Measurements from ENCODE around the gene KCNAB3. TPM values are rescaled to one million over a fixed set of nuclear protein-coding genes. Genes with fewer than 3 reads are reported as not detected.

KCNAB3 gene
- total RNA-seq = 3.7 TPM

GRCh38 chr17:7929158-7930023 is at the start of gene KCNAB3:
Gene KCNAB3, minus strand, starts transcription at chr17:7929856. Its CDS starts 421 bp downstream, at chr17:7929435.

DNA sequence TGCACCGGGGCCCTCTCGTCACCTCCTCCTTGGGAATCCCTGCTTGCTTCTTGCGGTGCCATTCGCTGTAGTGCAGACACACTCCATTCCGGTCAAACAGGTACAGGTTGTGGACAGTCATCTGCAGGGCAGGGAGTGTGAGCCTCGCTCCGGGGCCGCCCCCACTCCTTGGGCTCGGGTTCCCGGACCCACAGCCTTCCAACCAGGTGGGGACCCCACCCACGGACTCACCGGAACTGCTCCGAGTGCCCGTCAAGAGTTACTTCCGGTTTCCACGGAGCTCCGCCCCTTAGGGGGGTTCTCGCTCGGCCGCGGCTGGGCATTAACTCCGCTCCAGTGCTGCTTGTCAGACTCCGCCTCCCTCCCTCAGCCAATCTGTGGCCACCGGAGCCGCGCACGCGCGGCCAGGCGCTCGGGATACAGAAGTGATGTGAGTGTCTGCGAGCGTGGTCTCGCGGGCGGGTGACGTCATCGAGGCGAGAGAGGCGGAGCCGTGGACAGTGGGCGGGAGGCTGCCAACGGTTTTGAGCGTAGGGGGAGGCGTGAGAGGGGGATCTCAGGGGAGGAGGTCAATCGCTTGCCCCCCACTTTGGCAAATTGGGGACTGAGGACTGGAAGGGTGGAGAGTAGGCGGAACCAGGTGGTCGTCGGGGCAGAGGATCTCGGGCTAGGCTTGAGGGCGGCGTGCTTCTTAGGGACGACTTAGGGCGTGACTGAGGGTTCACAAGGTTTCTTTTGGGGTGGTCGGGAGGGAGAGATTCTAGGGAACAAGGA is 2.2 kb upstream of the KCNAB3 start, which contains the start of the genes CNTROB and TRAPPC1:
CNTROB (plus strand) TSS at position 498 of the 774 bp plus-strand sequence. CDS start 874 bp downstream, outside the sequence.
TRAPPC1 (minus strand) TSS at position 238 of the 774 bp plus-strand sequence; CDS start at position 121, 117 bp downstream.

DNA sequence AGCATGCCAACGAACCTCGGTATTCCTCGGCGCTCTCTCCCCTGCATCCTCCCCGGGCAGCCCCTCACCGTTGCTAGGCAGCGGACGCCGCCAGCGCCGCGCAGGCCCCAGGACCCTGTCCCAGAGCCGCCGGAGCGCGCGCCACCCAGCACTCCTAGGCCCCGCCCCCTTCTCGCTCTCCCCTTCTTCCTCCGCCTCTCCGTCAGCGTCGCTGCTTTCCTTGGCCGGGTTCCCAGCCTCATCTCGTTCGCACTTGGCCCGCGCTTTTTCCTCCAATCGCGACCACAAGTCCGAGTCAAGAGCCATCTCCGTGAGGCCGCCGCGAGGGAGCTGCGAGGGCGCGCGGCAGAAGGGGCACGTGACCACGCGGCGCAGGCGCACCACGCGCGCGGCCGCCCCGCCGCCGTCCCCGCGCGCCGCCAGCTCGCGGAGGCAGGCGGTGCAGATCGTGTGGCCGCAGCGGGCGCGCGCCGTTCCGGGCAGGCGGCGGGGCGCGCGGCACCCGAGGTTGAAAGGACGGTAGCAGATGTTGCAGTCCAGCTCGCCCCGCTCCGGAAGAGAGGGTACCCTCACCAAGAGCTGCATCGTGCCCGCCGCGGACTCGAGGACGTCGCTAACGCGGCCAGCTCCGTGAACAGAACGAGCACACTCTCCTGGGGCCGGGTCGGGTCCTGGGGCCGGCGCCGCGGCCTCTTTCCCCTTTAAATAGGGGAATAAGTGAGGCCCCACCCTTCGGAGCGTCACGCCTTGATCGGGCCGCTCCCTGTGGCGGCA is 13.9 kb downstream of the KCNAB3 start, which contains the start of gene RNF227:
RNF227 (minus strand) TSS at position 679 of the 774 bp plus-strand sequence; CDS start at position 585, 94 bp downstream.

GRCh38 chr17:7888184-7888920 is 41.3 kb downstream of the KCNAB3 start, which contains the start of gene CHD3:
Gene CHD3, plus strand, starts transcription at chr17:7888789. Its CDS starts 212 bp downstream, at chr17:7889001.

Small RNA genes lying within 50 kb of the gene (small RNA-seq; reads per million reads assigned to genes)
- gene SCARNA21 = 17.7 reads per million, percentile 94 among the genes with 10 or more reads in this experiment

Other genes with a start within 250 kb of the KCNAB3 start
- gene TP53, start 242.4 kb downstream of the KCNAB3 start, total RNA-seq = 10.6 TPM
- 7.8 TPM for gene WRAP53, start 241.4 kb downstream of the KCNAB3 start, total RNA-seq
- 42.4 TPM for gene EFNB3, start 224.7 kb downstream of the KCNAB3 start, total RNA-seq
- gene DNAH2, start 212.1 kb downstream of the KCNAB3 start, total RNA-seq = 2.5 TPM
- gene KDM6B, start 95.6 kb downstream of the KCNAB3 start, total RNA-seq = 13.1 TPM
- gene TMEM88, start 74.8 kb downstream of the KCNAB3 start, total RNA-seq = 2.3 TPM
- gene NAA38, start 72.3 kb downstream of the KCNAB3 start, total RNA-seq = 42.2 TPM
- 22.6 TPM for gene CYB5D1, start 71.9 kb downstream of the KCNAB3 start, total RNA-seq
- gene CHD3, start 41.1 kb downstream of the KCNAB3 start, total RNA-seq = 206 TPM
- 8.1 TPM for gene RNF227, start 13.6 kb downstream of the KCNAB3 start, total RNA-seq
- 21.9 TPM for gene TRAPPC1, start 2.1 kb upstream of the KCNAB3 start, total RNA-seq
- gene CNTROB, start 2.4 kb upstream of the KCNAB3 start, total RNA-seq = 31.6 TPM
- not detected for gene GUCY2D, start 72.8 kb upstream of the KCNAB3 start, total RNA-seq
- gene ALOX15B, start 109.2 kb upstream of the KCNAB3 start, total RNA-seq = not detected
- not detected for gene ALOX12B, start 157.9 kb upstream of the KCNAB3 start, total RNA-seq
- 0.69 TPM for gene ALOXE3, start 188.7 kb upstream of the KCNAB3 start, total RNA-seq
- gene HES7, start 194.2 kb upstream of the KCNAB3 start, total RNA-seq = 0.46 TPM
- gene PER1, start 222.5 kb upstream of the KCNAB3 start, total RNA-seq = 9.0 TPM
- gene VAMP2, start 233.1 kb upstream of the KCNAB3 start, total RNA-seq = 86.5 TPM
- 31.4 TPM for gene TMEM107, start 246.5 kb upstream of the KCNAB3 start, total RNA-seq

Measured in diencephalon (tissue), 1 donor.